Measurements from ENCODE around the gene TNNT1.
"Not testable (repeated sequence)": the region's sequence is repeated elsewhere in the genome, so short reads cannot be mapped to it uniquely, and the experiment has no call there.

The TNNT1 gene

DNA sequence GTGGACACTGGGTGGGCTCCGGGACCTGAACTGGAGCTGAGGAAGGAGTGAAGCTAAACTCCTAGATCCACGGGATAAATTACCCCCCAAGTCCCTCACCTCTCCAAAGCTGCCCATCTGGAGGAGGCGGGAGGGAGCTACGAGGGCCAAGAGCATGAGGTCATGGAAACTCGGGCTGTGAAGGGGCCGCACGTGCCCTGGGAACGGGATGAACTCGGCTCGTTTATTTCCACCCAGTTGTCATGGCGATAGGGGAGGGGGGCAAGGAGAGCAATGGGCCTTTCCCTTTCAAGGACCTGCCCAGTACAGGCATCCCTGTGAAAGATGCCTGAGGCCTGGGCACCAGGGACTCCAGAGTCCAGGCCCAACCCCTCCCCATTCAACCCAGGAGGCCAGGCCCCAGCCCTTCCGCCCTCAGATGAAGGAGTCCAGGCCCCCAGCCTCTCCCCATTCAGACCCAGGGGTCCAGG is 35.4 kb downstream of the TNNT1 start:
- Mint-ChIP-seq H3K27me3 (no peaks in the 10 kb centered on the region), H3K36me3 (ENCODE audit: low read depth) (peaks cover 59% of the 10 kb centered on the region), H3K9me3 (no peaks in the 10 kb centered on the region), H3K4me3 (no peak overlapping the region), H3K27ac (no peak overlapping the region), H3K4me1 (ENCODE audit: low read depth) (peaks cover 34% of the 10 kb centered on the region)
- no peak for DNase-seq

DNA sequence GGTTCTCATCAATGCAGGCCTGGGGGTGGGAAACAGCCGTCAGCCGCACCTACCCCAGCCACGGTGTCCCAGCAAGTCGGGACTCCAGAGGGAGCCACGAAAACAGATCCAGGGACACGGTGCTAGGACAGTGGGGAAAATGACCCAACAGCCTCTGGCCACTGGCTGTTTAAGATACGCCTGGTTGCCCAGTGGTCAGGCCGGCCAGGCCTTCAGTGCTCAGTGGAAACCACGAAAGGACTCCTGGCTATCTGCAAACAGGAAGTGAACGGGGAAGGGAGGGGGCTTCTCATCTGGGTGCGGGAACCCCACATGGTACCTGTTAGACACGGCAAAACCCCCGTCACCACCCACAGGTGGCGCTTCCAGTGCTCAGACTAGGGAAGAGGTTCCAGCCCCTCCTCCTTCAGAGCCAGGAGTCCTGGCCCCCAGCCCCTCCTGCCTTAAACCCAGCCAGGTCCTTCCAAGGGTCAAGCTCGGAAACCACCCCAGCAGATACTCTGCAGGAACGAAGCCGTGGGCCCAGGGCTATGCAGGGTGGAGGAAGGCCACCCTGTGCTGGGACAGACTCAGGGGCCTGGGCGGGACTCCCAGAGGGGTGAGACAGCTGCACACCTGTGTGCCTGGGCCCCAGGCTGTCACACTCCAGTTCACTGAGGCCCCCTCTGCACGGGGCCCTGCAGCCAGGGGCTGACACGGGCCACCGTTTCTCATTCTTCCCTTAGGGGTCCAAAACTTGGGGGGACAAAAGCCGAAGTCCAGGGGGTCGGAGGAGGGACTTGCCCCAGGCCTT is 36.0 kb downstream of the TNNT1 start:
- peaks cover 29% of the 10 kb centered on the region for H3K4me1 Mint-ChIP-seq (ENCODE audit: low read depth)
- no peak overlapping the region for H3K27ac Mint-ChIP-seq

DNA sequence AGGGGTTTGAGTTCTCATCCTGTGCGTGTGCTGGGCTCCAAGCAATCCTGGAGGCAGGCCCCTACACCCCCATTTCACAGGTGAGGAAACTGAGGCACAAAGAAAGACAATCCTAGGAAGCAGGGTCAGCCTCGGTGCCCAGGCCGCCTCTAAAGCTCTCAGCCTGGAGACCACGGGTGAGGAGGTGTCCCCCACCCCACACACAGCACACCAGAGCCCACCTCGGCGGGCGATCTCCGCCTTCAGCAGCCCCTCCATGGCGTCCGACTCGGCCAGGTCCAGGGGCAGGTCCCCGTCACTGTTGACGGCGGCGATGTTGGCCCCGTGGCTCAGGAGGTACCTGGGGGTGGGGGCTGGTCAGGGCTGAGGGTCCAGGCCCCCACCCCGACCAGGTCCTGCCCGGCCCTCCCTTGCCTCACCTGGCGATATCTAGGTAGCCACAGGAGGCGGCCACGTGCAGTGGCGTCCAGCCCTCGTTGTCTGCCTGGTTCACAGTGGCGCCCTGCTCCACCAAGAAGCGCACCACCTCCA is 36.7 kb downstream of the TNNT1 start:
- Mint-ChIP-seq H3K9me3 (no peaks in the 10 kb centered on the region), H3K4me1 (ENCODE audit: low read depth) (peaks cover 26% of the 10 kb centered on the region), H3K27ac (no peak overlapping the region), H3K27me3 (no peaks in the 10 kb centered on the region), H3K4me3 (no peak overlapping the region), H3K36me3 (ENCODE audit: low read depth) (peaks cover 60% of the 10 kb centered on the region)
- no peak for DNase-seq

More for the DNA sequence above, 36.0 kb downstream of the TNNT1 start:
- no peak for DNase-seq
- Mint-ChIP-seq H3K27me3 (no peaks in the 10 kb centered on the region), H3K9me3 (no peaks in the 10 kb centered on the region), H3K36me3 (ENCODE audit: low read depth) (peaks cover 63% of the 10 kb centered on the region), H3K4me3 (no peak overlapping the region)

- no peak for DNase-seq
- no peak overlapping the region for H3K4me3 Mint-ChIP-seq
- peaks cover 63% of the 10 kb centered on the region for H3K36me3 Mint-ChIP-seq (ENCODE audit: low read depth)
- H3K4me1 Mint-ChIP-seq (ENCODE audit: low read depth) = peaks cover 32% of the 10 kb centered on the region
- H3K27ac Mint-ChIP-seq = no peak overlapping the region
- H3K9me3 Mint-ChIP-seq = no peaks in the 10 kb centered on the region
- no peaks in the 10 kb centered on the region for H3K27me3 Mint-ChIP-seq
Measured at GRCh38 chr19:55111238-55111831, 37.7 kb downstream of the TNNT1 start.

DNA sequence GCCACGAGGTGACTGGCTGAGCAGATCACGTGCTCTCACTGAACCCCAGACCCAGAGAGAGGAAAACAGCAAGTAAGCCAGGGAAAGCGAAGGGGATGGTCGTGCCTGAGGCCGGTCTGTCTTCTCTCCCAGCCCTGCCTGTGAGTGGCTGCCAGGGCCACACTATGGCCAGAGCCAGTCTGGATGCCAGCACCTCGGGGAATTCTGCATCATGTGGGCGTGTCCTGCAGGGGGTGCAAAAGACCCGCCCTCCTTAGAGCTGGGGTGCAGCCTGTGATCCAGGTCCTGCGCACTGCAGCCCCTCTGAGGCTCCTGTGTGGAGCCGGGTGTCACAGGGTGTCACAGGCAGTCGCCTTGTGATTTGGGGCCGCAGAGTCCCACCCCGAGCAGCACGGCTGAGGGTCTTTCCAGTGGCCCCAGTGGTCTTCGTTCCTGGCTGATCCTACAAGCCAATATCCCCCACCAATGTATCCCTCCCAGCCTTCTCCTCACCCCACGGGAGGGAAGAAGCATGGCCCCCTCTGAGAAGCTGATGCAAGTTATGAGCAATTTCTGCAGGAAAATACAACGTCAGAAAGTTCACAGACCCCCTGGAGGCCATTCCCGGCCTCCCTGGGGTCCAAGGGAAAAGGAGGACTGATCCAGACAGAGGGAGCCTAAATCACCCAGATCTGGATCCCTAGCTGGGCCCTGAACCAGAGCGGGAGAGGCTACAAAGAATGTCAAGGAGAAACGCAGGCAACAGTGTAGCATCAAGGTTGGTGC is 39.3 kb downstream of the TNNT1 start:
- Mint-ChIP-seq H3K27ac (no peak overlapping the region), H3K4me1 (ENCODE audit: low read depth) (peaks cover 16% of the 10 kb centered on the region), H3K4me3 (no peak overlapping the region)

DNA sequence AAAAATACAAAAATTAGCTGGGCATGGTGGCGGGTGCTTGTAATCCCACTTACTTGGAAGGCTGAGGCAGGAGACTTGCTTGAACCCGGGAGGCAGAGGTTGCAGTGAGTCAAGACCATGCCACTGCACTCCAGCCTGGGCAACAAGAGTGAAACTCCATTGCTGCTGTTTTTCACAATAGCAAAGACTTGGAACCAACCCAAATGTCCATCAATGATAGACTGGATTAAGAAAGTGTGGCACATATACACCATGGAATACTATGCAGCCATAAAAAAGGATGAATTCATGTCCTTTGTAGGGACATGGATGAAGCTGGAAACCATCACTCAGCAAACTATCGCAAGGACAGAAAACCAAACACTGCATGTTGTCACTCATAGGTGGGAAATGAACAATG is 41.8 kb downstream of the TNNT1 start:
- not testable (repeated sequence) for H3K4me3 Mint-ChIP-seq; DNase-seq; H3K27me3 Mint-ChIP-seq; H3K9me3 Mint-ChIP-seq; H3K4me1 Mint-ChIP-seq (ENCODE audit: low read depth); H3K27ac Mint-ChIP-seq
- H3K36me3 Mint-ChIP-seq (ENCODE audit: low read depth) = peaks cover 73% of the 10 kb centered on the region

More for the DNA sequence above, 39.3 kb downstream of the TNNT1 start:
- Mint-ChIP-seq H3K36me3 (ENCODE audit: low read depth) (peaks cover 62% of the 10 kb centered on the region), H3K9me3 (no peaks in the 10 kb centered on the region), H3K27me3 (no peaks in the 10 kb centered on the region)
- no peak for DNase-seq

- Mint-ChIP-seq H3K27me3 (no peaks in the 10 kb centered on the region), H3K4me1 (ENCODE audit: low read depth) (peaks cover 5% of the 10 kb centered on the region), H3K36me3 (ENCODE audit: low read depth) (peaks cover 74% of the 10 kb centered on the region), H3K9me3 (no peaks in the 10 kb centered on the region), H3K4me3 (no peak overlapping the region), H3K27ac (no peak overlapping the region)
- no peak for DNase-seq
Measured at GRCh38 chr19:55106591-55106990, 42.4 kb downstream of the TNNT1 start.

GRCh38 chr19:55105237-55105636 is 43.8 kb downstream of the TNNT1 start:
- H3K9me3 Mint-ChIP-seq = no peaks in the 10 kb centered on the region
- H3K4me3 Mint-ChIP-seq = no peak overlapping the region
- no peak overlapping the region for H3K27ac Mint-ChIP-seq
- H3K36me3 Mint-ChIP-seq (ENCODE audit: low read depth) = peaks cover 72% of the 10 kb centered on the region
- H3K27me3 Mint-ChIP-seq = no peaks in the 10 kb centered on the region
- peaks cover 5% of the 10 kb centered on the region for H3K4me1 Mint-ChIP-seq (ENCODE audit: low read depth)
- DNase-seq = no peak

DNA sequence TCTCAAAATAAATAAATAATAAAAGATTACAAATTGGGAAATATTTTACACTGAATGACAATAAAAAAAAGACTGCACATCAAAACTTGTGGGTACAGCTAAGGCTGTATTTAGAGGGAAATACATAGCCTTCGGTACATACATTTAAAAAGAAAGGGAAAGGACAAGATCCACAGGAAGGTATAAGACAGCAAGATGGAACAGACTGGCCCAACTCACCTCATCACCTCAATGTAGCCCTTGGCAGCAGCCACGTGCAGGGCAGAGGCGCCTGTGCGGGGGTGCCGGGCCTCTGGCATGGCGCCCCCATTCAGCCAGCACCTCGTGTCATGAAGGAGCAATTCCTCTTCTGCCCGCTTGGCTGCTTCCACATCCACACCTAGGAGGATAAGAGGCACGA is 45.8 kb downstream of the TNNT1 start:
- no peaks in the 10 kb centered on the region for H3K27me3 Mint-ChIP-seq
- no peak overlapping the region for H3K27ac Mint-ChIP-seq
- H3K4me3 Mint-ChIP-seq = no peak overlapping the region
- H3K9me3 Mint-ChIP-seq = no peaks in the 10 kb centered on the region
- no peak for DNase-seq
- H3K36me3 Mint-ChIP-seq (ENCODE audit: low read depth) = peaks cover 68% of the 10 kb centered on the region
- peaks cover 5% of the 10 kb centered on the region for H3K4me1 Mint-ChIP-seq (ENCODE audit: low read depth)

- Mint-ChIP-seq H3K36me3 (ENCODE audit: low read depth) (peaks cover 60% of the 10 kb centered on the region), H3K27ac (no peak overlapping the region), H3K4me3 (no peak overlapping the region), H3K27me3 (no peaks in the 10 kb centered on the region), H3K9me3 (no peaks in the 10 kb centered on the region), H3K4me1 (ENCODE audit: low read depth) (no peaks in the 10 kb centered on the region)
- no peak for DNase-seq
Measured at GRCh38 chr19:55101261-55101660, 47.7 kb downstream of the TNNT1 start.

DNA sequence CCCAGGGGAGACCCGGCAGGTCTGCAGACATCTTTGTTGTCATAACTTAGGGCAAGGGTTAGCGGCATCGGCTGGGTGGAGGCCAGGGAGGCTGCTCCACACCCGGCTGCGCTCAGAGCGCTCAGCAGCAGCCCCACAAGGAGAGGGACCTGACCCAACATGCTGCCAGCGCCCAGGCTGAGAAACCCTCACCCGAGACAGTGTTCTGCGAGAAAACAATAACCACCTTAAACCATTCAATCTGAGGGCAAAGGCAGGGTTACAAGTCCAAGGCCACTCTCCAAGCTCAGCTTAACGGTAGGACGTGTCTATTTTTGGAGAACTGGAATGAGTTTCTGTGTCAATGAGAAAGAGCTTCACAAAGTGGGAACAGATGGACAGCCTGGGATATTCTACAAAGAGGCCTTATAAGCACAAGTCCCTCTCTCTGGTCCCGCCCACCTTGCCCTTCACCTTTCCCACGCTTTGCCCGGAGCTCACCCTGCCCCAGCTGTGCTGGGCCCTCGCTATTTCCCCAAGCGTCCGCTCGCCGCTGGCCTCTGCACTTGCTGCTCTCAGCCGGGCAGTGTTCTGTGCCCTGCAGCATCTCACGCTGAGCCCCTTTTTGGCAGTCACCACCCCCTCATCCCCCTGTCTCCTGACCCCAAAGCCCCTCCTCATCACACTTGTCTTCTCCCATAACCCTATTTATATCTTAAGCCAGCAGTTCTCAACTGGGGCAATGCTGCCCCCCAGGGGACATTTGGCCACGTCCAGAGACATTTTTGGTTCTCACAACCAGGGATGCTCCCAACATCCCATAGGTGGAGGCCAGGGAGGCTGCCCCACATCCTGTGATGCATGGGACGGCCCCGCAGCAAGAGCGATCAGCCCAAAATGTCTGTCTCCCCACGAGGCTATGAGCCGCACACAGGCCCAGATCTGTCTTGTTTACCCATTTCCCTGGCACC is 49.2 kb downstream of the TNNT1 start:
- no peaks in the 10 kb centered on the region for H3K4me1 Mint-ChIP-seq (ENCODE audit: low read depth)
- DNase-seq = no peak
- H3K4me3 Mint-ChIP-seq = no peak overlapping the region
- H3K27me3 Mint-ChIP-seq = no peaks in the 10 kb centered on the region
- no peak overlapping the region for H3K27ac Mint-ChIP-seq
- H3K9me3 Mint-ChIP-seq = no peaks in the 10 kb centered on the region
- peaks cover 58% of the 10 kb centered on the region for H3K36me3 Mint-ChIP-seq (ENCODE audit: low read depth)

GRCh38 chr19:55098716-55099556 is 50.1 kb downstream of the TNNT1 start:
- Mint-ChIP-seq H3K27me3 (no peaks in the 10 kb centered on the region), H3K9me3 (no peaks in the 10 kb centered on the region), H3K4me3 (no peak overlapping the region), H3K27ac (no peak overlapping the region), H3K36me3 (ENCODE audit: low read depth) (peaks cover 60% of the 10 kb centered on the region), H3K4me1 (ENCODE audit: low read depth) (no peaks in the 10 kb centered on the region)
- DNase-seq = no peak

Data from activated T-cell treated with anti-CD3 and anti-CD28 coated beads, Interleukin-2, amount 50 U/mL, for 24 hours (primary cell).